Activated CD4-positive, alpha-beta T cell treated with anti-CD3 and anti-CD28 coated beads, Interleukin-2, amount 50 U/mL, for 16 hours (primary cell): ENCODE measurements around the gene FOXP1.

Experiments used
- DNase-seq: peaks from one replicate; pipeline ENCODE4 v3.0.0-alpha.2; 2020

Gene FOXP1

DNA sequence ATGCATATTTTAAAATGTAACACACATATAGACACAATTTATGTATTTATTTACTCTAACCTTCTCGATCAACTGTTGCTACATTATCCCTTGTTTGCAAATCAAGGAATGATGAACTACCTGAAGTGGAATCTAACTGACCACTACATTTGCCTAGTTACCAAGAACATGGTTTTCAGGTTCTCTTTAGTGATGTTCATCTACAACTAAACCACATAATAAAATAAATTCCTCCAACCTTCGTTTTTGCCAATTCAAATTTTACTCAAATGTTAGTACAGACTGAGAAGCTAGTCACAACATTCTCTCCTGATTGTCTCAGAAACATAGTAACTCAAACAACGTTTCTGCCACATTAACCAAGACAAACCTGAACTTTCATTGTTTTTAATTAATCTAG is 521.9 kb downstream of the FOXP1 start:
- DNase-seq: no peak

DNA sequence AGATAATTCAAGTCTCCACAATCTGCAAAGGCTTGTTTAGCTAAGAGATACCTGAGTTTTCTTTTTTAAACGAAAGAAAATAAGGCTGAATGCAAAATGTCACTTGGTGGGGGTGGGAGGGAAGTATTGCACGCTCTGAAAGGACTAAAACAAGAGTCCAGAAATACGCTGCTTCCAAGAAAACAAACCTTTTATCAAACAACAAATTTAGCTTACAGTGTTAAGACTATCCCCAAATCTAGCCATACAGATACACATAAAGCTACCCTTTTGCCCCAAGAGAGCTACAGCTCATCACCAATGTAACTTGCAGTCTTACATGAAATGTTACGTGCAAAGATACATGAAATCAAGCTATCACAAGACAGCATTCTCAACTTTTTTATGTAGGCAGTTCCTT is 522.5 kb downstream of the FOXP1 start:
- no peak for DNase-seq

DNA sequence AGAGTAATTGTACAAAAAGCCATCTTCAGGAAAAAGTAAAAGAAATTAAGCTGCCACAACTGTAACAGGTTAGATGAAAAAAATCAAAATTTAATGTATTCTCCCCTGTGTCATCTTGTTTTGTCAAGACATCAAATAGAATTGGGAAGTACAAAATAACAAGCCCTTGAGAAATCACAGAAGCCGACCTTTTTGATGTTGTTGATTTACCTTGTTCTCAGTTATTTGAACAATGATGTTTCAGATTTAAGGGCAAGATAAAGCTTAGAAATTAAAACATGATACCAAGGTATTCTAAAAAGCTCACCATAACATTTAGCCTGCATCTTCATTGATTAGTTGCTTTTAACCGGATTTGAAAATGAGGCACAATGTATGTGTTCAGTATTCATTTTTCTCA is 523.0 kb downstream of the FOXP1 start:
- DNase-seq: no peak

DNA sequence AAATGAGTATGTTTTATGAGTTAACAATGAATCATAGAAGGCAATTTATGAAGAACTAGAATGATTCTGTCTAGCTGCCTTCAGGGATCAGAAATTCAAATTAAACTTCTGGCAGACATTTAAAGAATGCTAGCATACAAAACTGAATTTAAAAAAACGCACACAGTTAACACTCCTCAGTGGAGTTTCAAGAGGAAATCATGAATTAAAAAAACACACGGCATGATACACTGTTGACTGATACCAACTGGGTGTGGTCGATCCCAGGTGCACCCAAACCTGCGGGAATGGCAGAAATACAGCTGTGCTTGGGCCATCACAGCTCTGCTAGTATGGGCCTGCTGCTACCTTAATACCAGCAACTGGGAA is 526.0 kb downstream of the FOXP1 start:
- no peak for DNase-seq

DNA sequence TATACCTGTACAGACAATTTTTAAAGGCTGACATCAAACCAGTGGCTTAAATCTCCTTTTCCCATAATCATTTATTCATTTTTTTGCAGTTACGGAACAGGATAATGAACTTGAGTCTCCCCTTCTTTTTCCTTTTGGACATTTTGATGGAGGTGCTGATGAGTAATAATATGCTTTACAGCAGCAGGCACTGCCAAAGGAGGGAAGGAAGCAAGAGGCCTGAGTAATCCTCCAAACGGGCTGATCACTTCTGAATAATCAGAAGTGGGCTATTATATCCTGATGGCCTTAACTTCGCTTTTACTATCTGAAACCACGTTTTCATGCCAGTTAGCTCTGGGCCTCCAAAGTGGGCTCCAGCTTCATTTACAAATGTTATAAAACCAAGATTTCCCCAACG is 527.2 kb downstream of the FOXP1 start:
- no peak for DNase-seq

DNA sequence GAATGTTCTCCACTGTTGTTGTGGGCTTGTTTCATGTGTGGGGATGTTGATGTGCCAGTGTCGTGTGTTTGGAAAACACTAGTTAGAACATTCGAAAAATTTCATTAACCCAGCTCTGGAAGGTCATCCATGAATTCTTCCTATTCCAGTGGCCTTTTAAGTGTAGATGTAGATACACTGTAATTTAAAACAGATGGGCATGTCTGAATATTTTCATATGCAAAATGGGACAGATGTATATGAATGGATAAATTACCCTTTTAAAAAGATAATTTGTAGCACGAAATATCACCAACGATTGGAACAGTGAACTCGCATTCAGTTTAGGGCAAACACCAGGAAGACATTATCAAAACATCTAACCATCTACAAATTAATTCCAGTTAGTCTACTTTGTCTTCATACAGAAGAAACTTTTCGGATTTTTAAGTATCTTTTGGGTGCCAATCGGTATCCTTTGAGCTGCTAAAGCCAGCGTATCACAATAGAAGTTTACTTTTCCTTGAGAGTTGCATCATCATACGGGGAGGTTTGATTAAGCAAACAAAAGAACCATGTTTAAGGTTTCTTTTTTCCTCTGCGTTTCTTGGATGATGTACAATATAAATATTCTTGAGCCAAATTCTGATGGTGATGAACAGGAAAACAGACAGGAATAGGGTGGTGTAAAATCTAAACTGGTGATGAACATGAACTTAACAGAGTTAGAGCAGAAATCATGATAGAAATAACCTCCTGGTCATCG is 528.1 kb downstream of the FOXP1 start:
- DNase-seq: no peak

DNA sequence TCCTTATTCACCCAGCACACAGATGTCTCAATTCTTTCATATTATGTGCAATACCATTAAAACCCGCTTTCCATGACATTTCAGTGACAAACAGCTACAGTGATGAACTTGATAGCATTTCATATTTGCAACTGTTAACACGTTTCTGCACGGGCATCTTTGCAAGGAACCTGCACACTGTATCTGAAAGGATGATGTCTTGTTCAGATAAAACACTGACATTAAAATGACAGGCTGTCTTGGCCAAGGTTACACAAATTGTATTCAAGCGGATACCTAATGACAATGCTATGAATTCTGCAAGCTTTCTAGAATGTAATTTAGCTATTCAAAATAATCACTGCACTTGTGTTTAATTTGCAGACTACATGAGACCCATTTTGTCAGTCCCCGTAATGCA is 529.2 kb downstream of the FOXP1 start:
- no peak for DNase-seq

DNA sequence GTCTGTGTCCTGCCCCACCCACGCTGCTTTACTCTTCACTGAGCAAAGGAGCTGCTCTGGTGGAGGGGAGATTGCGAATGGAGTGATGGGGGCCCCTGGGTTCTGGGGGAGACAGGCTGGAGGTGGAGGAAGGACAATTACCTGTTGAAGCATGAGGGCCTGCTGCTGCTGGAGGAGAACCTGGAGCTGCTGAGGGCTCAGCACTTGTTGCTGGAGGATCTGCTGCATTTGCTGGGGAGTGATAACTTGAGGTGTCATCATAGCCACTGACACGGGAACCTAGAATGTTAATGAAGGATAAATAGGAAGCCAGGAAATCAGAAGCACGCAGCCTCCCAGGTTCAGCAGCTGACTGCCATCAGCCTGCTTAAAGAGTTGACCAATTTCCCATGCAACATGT is 530.0 kb downstream of the FOXP1 start:
- DNase-seq: no peak

DNA sequence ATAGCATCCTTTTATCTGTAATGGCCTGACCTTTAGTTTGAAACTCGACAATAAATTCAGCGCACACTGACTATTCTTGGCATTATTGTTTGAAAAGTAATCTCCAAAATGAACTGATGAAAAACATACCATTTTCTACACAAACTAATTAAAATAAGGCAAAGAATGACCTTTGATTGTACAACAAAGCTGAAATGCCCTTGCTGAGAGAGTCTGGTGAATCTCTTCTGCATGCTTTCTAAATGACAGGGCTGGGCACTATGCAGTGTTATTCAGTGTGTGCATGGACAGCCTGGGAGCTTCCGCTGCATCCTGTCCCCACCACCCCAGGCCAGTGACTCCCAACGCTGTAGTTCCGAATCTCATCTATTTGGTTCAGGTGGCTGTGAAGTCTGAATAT is 530.8 kb downstream of the FOXP1 start:
- no peak for DNase-seq

DNA sequence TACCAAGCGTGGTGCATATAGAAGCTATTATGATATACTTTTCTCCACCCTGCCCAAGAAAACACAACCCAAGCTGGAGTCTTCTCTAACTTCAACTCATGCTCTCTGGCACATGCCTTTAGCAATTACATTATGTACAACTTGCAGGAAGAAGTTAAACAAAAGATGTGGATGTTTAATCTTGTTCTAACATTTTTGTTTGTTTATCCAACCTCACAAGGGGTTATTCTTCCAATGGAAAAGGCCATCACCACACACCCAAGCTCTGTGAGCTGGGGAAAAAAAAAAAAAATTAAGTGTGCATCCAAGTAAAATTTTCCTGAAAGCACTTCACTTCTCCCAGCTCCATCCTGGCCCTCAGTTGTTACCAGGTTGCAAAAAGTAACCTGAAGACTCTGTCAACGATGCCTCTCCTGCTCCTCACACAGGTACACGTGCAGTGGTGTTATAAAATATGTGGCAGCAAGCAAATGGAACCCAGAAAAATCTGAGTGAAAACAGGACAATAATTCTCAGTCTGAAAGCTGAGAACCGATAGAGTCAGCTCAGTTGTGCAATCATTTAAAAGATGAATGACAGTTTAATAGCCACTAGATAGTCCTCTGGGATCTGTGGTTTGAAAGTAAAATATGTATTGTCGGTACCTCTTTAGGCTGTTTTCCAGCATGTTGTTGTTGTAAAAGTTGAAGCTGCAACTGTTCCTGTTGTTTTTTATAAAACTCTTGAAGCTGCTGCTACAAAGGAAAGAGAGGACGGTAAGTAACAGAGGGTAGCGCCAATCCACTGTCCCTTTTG is 531.4 kb downstream of the FOXP1 start:
- no peak for DNase-seq

DNA sequence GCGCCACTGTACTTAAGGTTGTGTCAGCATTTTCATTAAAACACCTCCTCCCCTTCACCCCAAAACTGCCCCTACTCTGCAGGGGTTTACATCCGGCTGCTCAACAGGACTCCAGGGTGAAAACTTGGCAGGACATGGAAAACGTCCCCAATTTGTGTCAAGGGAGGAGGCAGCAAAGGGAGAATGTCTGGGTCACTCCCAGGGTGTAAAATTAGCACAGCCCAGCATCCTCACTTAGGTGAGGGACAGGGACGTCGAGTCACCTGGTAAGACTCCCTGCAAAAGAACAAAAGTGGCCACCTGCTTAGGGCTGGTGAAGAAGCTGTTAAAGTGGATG is 532.3 kb downstream of the FOXP1 start:
- no peak for DNase-seq

DNA sequence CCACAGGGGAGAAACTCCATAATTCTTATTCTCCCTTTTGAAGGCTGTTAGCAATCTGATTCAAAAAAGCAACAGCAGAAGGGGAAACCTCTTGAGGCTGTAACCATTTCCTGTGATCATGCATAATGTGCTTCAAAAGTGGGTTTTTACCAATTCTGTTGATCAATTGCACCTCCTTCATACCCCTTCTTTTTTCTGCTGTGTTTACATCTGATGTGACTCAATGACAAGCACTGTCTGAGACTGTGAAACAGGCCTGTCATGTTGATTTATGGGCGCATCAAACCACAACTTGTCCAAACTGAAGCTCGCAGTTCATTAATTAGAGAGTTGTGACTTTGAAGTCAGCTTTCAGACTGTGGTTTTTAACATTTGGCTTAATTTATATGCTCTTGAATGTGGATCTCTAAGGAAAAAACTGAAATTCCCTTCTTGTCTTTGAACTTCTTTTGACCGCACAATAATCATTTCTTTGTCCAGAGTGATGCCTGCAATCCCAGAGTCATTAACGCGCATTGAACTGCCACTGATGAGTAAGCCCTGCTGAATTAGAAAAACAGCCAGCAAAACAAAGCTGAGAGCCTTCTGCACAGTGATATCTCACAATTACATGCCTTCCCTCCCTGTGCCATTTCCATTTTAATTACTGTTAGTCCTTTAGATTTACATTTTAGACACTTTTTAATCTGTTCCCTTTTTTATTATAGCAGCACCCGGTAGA is 532.8 kb downstream of the FOXP1 start:
- DNase-seq: peak; percentile 81

DNA sequence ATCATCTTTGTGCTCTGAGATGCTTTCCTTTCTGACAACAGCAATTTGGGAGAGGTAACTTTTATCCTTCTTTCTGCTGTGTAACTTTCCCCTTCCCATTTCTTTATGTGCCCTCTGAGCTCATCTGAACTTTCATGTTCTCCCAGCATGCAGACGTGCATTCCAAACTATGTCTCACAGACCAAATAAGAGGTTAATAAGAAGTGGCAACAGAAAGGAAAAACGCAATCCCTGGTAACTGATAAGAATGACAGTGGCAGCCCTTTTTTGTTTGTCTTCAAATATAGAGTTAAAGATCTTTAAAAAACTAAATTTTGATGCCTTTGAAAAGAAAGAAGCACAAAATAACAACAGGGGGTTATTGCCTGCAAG is 533.4 kb downstream of the FOXP1 start:
- no peak for DNase-seq

DNA sequence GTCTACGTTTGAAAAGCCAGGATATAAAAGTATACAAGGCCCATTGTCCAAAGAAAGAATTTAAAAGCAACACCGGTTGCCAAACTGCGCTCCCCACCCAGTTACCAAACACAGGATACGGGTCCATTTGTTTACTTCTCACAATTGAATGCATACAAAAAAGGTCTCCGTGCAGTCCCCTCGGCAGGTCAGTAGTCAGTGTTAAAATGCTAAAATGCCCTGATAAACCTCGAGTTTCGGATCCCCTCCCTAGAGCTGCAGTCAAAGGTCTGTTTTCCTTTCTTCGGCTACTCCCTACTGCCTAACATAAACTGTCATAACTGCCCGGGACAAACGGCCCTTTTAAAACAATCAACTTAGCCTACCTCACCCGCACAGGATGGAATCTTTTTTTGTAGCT is 534.6 kb downstream of the FOXP1 start:
- no peak for DNase-seq

DNA sequence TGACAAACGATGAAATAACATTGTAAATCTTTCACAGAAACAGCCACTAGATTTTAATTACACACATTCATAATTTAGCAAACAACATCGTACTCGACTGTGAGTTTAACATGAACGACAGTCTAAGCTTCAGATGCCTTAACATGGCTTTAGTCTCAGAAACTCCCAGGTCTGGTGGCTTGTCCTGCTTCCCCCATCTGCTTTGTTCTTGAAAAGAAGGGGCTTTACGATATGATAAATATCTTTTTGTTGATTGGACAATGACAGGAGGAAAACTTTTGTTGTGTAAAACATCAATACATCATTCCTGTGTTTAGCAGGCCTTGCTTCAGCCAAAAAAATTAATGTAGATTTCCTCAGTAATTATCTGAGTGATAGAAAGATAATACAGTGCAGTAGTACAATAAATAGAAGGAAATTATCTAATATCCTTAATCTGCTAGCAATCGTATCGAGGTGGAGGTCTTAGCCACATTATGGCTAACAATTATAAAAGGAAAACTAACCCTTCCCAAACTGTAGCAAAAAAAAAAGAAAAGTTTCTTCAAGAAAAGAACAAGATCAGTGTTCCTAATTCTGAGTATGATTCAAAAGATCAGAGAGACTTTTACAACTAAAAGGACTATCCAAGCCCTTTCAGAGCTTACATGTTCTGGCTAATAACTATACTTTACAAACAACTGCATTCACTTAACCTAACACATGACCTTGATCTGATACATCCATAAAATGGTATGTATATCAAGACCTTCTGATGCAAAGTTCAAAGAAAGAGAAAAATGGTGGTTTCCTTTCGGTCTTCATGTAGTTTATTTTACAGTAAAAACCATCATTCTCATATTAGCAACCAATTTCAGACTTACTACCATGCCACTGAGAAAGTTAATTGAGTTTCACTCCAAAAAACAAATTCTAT is 535.7 kb downstream of the FOXP1 start:
- DNase-seq: peak; percentile 26

DNA sequence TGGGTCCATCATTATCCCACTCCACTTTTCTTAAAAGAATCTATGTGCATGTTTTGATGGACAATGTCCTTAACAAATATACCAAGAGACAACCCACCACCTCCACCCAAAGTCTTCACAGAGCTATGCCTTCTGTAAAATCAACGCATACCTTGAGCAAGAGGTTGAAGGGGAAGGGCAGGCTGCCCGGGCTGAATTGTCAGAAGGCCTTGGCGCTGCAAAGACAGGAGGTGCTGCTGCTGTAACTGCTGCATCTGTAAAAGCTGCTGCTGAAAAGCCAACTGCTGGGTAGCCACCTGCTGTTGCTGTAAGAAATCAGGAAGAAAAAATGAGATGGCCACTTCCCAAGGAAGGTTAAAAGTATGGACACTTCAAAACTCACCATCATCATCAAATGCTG is 536.7 kb downstream of the FOXP1 start:
- no peak for DNase-seq

DNA sequence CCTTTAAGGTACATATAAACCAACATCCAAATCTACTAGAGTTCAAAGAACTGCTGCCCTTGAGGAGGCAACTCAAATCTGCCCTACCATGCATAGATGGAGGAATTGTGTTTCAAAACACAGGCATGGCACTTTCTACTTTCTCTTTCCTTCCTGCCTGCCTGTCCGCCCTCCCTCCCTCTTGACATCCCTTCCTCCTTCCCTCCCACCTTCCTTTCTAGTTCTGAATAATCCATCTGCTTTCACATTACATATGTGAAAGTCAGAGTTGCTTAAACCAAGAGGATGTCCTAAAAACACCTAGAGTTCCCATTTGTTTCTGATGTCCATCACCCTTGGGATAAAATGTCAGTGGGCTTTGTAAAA is 537.6 kb downstream of the FOXP1 start:
- peak; percentile 79 for DNase-seq

DNA sequence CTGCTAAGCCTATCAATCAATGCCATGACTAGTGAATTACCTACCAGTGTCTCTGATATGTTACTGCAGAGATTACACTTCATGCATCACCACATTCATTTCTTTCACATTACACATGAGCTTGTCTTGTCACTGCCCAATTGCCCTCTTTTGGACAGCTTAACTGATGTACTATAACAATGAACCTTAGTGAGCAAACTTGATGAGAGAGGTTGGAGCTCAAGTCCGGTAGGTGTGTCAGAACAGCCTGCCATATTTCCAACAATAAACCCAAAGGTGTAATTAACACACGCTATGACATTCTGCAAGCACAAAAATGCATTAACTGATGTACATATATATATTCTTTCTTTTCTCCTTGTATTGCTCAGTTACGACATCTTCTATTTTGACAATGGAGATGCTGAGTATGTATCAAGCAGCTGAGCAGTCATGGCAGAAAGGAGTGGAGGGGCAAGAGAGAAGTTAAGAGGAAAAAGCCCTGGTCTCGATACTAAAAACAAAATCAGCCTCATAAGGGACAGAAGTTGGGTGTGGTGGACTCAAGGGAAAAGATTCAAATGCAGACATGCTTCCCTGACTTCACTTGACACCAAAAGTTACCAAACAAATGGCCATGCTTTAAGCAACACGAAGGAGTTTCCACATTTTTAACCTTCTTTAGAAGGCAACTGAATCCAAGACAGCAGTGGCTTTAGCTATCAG is 538.2 kb downstream of the FOXP1 start:
- DNase-seq: no peak

DNA sequence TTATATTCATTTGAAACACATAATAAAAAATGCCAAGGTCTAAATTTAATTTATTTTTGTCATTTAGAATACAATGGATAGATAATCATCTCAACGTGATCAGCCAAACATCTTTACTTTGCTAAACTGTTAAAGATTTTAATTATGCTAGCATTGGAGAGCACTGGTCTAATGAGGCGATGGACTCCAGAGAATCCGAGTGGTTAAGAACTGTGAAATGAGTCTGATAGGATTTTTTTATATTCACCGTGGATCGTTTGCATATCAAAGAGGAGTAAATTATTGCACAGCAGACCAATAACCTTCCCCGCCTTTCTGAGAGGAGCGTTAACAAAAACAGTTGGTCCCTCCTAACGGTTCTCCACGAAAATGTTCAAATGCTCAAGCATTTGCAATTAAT is 540.8 kb downstream of the FOXP1 start:
- DNase-seq: no peak

DNA sequence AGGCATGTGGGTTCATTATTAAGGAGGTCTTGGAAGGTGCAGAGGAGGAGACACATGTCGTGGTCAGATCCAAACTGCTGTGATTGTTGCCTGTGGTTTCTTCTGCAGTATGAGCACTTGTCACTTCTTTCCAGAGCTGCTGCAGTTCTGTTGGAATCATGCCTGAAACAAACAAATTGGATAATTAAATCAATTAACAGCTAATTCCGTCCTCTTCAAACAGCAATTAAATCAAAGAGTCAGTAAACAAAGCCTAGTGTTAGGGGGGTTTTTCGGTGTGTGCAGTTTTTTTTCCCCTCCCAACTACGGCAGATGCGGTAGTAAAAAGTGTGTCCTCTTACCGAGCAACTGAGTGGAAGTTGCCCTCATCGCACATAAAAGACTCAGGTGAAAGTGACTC is 542.2 kb downstream of the FOXP1 start:
- no peak for DNase-seq

DNA sequence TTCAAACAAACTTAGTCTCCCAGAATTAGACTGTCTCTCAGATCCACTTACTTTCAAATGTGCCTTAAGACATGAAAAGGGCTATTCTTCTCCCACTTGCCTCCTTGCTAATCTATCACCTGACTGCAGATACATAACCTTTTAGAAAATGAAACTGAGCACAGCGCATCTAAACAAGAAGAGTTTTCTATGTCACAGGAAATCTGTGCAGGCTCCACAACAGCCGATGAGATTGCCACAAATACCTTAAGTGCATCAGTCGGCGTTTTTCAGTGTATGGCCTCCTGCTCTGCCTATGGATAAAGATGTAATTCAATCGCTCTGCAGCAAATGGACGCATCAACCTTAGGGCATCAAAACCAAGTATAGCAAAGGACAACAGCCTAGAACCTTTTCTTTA is 544.2 kb downstream of the FOXP1 start:
- peak; percentile 39 for DNase-seq

DNA sequence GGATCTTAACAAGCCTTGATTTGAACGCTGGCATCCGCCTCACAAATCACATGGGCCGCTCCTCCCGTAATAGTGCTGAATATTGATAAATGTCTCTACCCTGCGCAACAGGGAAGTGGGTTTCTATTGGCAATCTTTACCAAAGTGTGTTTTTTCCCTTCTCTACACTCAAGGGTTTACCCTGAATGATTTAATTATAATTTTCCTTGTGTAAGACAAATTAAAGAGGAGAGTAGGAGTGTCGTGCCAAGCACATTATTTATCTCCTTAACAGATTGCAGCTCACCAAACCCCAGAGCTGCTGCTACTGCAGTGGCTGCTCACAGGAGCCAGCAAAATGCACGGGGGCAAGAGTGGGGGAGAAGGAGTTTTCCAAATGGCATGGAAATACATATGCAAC is 545.8 kb downstream of the FOXP1 start:
- no peak for DNase-seq

DNA sequence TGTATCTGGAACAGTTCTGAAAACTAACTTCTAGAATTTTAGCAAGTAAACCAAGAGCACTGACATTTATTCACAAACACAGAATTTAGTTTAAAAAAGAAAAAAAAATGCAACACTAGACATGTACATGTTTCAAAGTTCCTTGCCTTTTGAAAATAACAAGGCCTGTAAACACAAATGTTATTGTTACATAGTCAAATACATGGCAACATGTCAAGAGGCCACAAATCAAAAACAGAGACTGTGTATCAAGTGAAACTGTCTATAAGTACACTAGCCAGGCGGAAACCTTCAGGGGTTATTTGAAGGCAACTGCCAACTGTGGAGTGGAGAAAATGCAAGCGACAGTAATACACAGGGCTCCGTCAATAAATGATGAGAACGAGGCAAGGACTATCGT is 547.6 kb downstream of the FOXP1 start:
- no peak for DNase-seq
